Fibroblast of villous mesenchyme (primary cell): ENCODE data around the gene PTGIR. TPM values are rescaled to one million over a fixed set of nuclear protein-coding genes. Genes with fewer than 3 reads are reported as not detected.

Experiments used
- DNase-seq: peaks from one replicate; pipeline ENCODE4 v3.0.0-alpha.2; 2010; ENCODE audit warnings: low read depth
- H3K4me3 ChIP-seq: 2 replicates; pipeline ENCODE4 v1.5.1; 2011; ENCODE audit warnings: low read depth, mild to moderate bottlenecking, low read length
- total RNA-seq: library from RNA; depleted of rRNA; stranded (reverse); fragments of >200 nt; gene quantifications from 2 replicates; pipeline ENCODE4 v1.2.3, GENCODE V29; 2012
- TF ChIP-seq, protein P1 (sequence below): IDR thresholded peaks from 2 replicates; pipeline ENCODE4 v1.5.1; 2012; ENCODE audit warnings: low read depth, mild to moderate bottlenecking, low read length; ENCODE audit not compliant: insufficient read depth

The PTGIR gene
- total RNA-seq, 1 donor = 3.5 TPM

DNA sequence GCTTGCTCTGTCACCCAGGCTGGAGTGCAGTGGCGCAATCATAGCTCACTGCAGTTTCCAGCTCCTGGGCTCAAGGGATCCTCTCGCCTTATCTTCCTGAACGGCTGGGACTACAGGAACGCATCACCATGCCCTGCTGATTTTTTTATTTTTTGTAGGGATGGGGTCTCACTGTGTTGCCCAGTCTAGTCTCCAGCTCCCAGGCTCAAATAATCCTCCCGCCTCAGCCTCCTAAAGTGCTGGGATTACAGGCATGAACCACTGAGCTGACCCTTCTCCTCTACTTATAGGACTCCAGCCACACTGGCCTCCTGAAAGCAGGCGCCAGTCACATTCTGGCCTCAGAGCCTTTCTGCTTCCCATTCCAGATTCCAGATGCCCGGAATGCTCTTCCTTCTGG lies 25.6 kb upstream of the PTGIR start:
- no peak for DNase-seq
- TF ChIP-seq, protein P1, sequence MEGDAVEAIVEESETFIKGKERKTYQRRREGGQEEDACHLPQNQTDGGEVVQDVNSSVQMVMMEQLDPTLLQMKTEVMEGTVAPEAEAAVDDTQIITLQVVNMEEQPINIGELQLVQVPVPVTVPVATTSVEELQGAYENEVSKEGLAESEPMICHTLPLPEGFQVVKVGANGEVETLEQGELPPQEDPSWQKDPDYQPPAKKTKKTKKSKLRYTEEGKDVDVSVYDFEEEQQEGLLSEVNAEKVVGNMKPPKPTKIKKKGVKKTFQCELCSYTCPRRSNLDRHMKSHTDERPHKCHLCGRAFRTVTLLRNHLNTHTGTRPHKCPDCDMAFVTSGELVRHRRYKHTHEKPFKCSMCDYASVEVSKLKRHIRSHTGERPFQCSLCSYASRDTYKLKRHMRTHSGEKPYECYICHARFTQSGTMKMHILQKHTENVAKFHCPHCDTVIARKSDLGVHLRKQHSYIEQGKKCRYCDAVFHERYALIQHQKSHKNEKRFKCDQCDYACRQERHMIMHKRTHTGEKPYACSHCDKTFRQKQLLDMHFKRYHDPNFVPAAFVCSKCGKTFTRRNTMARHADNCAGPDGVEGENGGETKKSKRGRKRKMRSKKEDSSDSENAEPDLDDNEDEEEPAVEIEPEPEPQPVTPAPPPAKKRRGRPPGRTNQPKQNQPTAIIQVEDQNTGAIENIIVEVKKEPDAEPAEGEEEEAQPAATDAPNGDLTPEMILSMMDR = no peak
- no peak overlapping the region for H3K4me3 ChIP-seq

DNA sequence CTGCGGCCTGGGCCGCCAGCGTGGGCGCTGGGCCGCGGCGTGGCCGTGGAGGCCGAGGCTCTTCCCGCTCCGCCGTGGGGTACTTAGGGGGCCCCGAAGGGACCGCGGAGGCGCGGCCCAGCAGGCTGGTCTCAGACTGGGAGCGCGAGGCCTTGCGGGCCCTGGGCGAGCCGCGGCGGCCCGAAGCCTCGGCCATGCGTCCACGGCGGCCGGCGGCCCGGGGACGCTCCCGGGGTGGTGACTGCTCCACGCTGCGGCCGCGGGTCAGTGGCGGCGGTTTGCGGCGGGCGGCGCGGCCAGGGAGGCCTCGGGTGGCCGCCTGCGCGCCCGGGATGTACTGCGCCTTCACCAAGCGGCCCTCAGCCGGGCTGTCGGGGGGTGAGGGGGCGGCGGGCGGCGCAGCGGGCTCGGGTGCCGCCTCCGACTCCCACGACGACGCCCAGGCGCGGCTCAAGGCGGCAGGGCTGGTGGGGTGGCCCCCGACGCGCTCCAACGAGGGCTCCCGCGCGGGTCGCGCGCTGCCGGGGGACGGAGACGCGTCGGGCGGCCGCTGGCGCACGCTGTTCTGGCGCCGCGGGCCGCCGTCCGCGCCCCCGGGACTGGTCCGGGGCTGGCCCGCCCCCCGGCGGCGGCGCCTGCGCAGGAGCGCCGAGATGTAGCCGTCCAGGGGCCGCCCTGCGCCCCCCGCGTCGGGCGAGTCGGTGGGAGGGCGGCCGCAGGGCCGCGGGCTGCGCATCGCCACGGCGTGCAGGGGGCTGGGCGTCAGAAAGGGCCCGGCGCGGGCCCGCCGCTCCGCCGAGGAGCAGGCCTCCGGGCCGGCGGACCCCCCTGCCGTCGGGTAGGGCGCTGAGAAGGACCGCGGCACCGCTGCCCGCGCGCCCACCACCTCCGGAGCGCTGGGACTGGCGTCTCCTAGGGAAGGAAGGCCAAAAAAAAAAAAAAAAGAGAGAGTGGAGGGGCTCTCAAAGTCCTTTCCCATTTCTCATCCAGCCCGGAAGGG lies 24.4 kb upstream of the PTGIR start:
- TF ChIP-seq, protein P1 = no peak
- no peak for DNase-seq
- no peak overlapping the region for H3K4me3 ChIP-seq

DNA sequence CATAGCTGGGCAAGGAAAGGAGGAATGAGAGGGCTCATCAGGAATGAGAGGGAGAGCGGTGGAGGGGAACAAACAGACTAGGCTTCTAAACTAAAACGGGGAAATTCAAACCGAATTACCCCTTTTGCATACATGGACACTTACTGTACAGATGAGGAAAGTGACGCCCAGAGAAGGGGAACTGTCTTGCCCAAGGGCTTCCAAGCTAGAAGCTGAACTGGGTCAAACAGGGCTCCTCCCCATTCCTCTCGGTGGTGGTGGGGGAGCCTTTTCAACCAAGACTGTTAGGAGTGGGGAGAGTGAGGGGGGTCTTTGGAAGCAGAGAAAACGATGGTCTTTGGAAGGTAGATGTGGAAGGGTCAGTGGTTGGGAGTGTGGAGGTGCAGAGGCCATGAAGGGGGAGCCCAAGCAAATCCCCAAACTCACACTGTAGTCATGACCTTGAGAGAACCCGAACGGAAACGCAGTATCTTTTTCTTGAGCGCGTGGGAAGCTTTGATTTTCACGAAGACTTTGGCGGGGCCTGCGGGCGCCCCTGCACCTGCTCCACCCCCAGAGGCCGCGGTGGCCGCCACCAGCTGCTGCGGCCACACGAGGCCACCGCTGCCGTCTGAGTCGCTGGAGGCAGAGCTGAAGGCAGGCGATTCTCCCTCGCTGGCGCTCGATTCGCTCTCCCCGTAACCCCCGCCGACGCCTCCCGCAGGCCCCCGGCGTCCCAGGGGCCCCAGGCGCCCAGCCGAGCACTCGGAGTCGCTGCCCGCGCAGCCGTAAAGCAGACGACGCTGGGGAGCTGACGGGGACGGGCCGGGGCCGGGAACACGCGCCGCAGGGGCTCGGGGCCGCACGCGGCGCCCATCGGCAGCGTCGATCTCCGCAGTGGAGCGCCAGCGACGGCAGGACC lies 23.4 kb upstream of the PTGIR start:
- DNase-seq = no peak
- no peak overlapping the region for H3K4me3 ChIP-seq
- TF ChIP-seq, protein P1 = no peak

DNA sequence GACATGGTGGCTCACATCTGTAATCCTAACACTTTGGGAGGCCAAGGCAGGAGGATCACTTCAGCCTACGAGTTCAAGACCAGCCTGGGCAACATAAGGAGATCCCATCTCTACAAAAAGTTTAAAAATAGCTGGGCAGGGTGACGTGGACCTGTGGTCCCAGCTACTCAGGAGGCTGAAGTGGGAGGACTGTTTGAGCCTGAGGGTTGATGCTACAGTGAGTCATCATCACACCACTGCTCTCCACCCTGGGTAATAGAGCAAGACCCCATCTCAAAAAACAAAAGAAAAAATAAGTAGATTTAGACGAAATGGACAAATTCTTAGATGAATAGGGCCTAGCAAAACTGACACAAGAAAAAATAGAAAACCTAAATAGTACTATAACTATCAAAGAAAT lies 21.5 kb upstream of the PTGIR start:
- no peak for DNase-seq
- TF ChIP-seq, protein P1 = no peak
- H3K4me3 ChIP-seq = no peak overlapping the region

DNA sequence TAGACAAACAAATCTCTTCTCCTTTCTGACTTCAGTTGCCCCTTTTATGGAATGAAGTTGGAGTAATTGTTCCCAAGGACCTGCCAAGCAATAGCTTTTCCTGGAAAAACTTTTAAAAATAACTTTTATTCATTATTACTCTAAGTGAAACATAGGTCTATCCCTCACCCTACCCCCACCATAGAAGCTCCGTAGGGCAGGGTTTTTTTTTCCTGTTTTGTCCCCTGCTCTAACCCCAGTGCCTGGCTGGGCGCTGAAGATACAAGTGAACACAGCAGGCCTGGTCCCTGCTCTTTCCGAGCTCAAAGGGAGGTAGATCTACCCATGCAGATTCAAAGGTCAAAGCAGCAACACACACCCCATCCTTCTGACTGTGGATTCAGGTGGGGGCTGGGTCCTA lies 19.8 kb upstream of the PTGIR start:
- TF ChIP-seq, protein P1 = no peak
- DNase-seq = no peak
- H3K4me3 ChIP-seq = no peak overlapping the region

DNA sequence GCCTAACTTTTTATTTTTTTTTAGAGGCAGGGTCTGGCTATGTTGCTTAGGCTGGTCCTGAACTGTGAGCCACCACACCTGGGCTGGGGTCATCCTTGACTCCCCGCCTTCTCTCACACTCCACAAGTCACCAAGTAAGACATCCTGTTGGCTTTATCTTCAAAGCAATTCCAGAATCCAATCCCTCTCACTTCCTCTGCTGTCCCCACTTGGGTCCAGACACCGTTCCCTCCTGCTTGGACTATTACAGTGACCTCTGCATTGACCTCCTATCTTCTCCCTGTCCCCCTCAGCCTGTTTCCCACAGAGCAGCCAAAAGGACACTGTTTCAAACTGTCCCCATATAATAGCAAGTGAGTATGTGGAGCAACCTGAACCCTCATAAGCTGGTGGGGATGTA lies 15.8 kb upstream of the PTGIR start:
- DNase-seq = no peak
- no peak overlapping the region for H3K4me3 ChIP-seq
- TF ChIP-seq, protein P1 = no peak
